Loucy (cell line): ENCODE measurements around the gene PNPLA1.

Experiments used
- H2AFZ ChIP-seq: fragments of 200-600 bp; sonication (generic); 2 replicates; pipeline ENCODE4 v1.6.0; 2016; ENCODE audit warnings: antibody characterized with exemption, mild to moderate bottlenecking, low read length, moderate library complexity
- H3F3A ChIP-seq: fragments of 200-600 bp; 2 replicates; pipeline ENCODE4 v1.6.0; 2016; ENCODE audit warnings: antibody characterized with exemption, low read depth, mild to moderate bottlenecking
- H3K27me3 ChIP-seq: fragments of 200-600 bp; sonication (generic); 2 replicates; pipeline ENCODE4 v1.6.1; 2014; ENCODE audit warnings: low read length, mild to moderate bottlenecking; ENCODE audit not compliant: insufficient read depth, poor library complexity, severe bottlenecking
- H3K36me3 ChIP-seq: fragments of 200-600 bp; sonication (generic); 2 replicates; pipeline ENCODE4 v1.6.1; 2016; ENCODE audit warnings: low read length; ENCODE audit not compliant: insufficient read depth
- H3K4me1 ChIP-seq: fragments of 200-600 bp; sonication (generic); 2 replicates; pipeline ENCODE4 v1.5.1; 2014; ENCODE audit warnings: low read length, mild to moderate bottlenecking; ENCODE audit not compliant: insufficient read depth, poor library complexity, severe bottlenecking
- H3K4me2 ChIP-seq: fragments of 200-600 bp; sonication (generic); 2 replicates; pipeline ENCODE4 v1.6.0; 2014; ENCODE audit warnings: antibody characterized with exemption, low read length, low read depth, mild to moderate bottlenecking; ENCODE audit not compliant: poor library complexity, severe bottlenecking
- H3K4me3 ChIP-seq: fragments of 200-600 bp; sonication (generic); 2 replicates; pipeline ENCODE4 v1.5.1; 2014; ENCODE audit warnings: low read length, mild to moderate bottlenecking, mixed read lengths; ENCODE audit not compliant: poor library complexity, severe bottlenecking
- H3K79me2 ChIP-seq: fragments of 200-600 bp; sonication (generic); 2 replicates; pipeline ENCODE4 v1.6.1; 2014; ENCODE audit warnings: low read length; ENCODE audit not compliant: insufficient read depth
- H3K9ac ChIP-seq: fragments of 200-600 bp; sonication (generic); 2 replicates; pipeline ENCODE4 v1.6.0; 2014; ENCODE audit warnings: mild to moderate bottlenecking, low read depth, low read length, moderate library complexity; ENCODE audit not compliant: poor library complexity, severe bottlenecking
- H3K9me2 ChIP-seq: fragments of 200-600 bp; sonication (generic); replicated peaks from 2 replicates; pipeline ENCODE4 v1.6.1; 2016; ENCODE audit warnings: low read depth, low read length, mixed read lengths
- H3K9me3 ChIP-seq: fragments of 200-600 bp; sonication (generic); 2 replicates; pipeline ENCODE4 v1.6.1; 2014; ENCODE audit warnings: mild to moderate bottlenecking, antibody characterized with exemption, low read length, low read depth; ENCODE audit not compliant: insufficient read depth
- H4K20me1 ChIP-seq: fragments of 200-600 bp; sonication (generic); 2 replicates; pipeline ENCODE4 v1.6.0; 2014; ENCODE audit warnings: antibody characterized with exemption, low read length, mild to moderate bottlenecking; ENCODE audit not compliant: insufficient read depth, poor library complexity, severe bottlenecking
- EZH2phosphoT487 ChIP-seq: fragments of 200-600 bp; IDR thresholded peaks from 2 replicates; pipeline ENCODE4 v1.6.1; 2018; ENCODE audit warnings: antibody characterized with exemption, mild to moderate bottlenecking, moderate library complexity, borderline replicate concordance
- TF ChIP-seq, protein P1 (sequence below): fragments of 200-600 bp; sonication (generic); conservative IDR thresholded peaks from 2 replicates; pipeline ENCODE4 v1.5.1; 2014; ENCODE audit warnings: mild to moderate bottlenecking, antibody characterized with exemption, low read length

Gene PNPLA1

DNA sequence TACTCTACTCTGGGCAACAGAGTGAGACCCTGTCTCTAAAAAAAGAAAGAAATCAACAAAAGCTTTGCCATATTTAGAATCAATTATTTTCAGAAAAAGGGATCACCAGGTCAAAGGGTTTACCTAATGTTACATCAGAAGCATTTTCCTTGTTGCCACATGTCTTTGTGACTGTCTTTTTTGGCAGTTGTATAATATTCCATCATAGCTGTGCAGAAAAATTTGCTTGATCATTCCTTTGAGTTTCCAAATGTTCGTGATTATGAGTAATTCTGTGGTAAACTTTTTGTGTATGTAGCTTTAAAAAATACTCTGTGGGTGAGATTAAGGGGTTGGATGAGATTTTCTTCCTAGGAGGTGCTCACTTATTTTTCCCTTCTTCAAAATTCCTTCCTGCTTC is 26.4 kb downstream of the PNPLA1 start:
- Histone ChIP-seq H3K27me3 (no peaks in the 10 kb centered on the region), H3K9ac (no peak overlapping the region), H4K20me1 (no peaks in the 10 kb centered on the region), H3K9me2 (no peaks in the 10 kb centered on the region), H3K9me3 (no peaks in the 10 kb centered on the region), H3K4me1 (no peaks in the 10 kb centered on the region), H3F3A (no peaks in the 10 kb centered on the region), H2AFZ (no peak overlapping the region), H3K36me3 (no peaks in the 10 kb centered on the region), H3K79me2 (no peaks in the 10 kb centered on the region), H3K4me2 (no peak overlapping the region), H3K4me3 (no peak overlapping the region)
- TF ChIP-seq, protein P1, sequence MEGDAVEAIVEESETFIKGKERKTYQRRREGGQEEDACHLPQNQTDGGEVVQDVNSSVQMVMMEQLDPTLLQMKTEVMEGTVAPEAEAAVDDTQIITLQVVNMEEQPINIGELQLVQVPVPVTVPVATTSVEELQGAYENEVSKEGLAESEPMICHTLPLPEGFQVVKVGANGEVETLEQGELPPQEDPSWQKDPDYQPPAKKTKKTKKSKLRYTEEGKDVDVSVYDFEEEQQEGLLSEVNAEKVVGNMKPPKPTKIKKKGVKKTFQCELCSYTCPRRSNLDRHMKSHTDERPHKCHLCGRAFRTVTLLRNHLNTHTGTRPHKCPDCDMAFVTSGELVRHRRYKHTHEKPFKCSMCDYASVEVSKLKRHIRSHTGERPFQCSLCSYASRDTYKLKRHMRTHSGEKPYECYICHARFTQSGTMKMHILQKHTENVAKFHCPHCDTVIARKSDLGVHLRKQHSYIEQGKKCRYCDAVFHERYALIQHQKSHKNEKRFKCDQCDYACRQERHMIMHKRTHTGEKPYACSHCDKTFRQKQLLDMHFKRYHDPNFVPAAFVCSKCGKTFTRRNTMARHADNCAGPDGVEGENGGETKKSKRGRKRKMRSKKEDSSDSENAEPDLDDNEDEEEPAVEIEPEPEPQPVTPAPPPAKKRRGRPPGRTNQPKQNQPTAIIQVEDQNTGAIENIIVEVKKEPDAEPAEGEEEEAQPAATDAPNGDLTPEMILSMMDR = no peak
- TF ChIP-seq EZH2phosphoT487 = no peak

DNA sequence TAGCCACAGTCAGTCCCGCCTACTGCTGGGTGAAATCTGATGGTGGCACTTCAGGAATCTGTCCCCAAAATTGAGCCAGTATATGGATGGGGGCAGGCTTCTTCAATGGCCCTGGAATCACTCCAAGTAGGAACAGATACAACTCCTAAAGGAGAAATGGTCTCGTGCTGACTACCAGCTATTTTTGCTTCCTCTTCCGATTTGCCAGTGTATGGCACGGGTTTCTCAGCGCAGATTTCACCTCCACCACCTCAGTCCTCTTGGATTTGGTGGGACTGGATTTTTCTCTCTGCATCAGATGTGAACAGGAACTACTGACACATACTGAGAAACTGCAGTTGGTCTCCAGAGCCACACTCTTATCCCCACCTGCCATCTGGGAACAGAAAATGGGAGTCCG is 27.2 kb downstream of the PNPLA1 start:
- Histone ChIP-seq H3K9me2 (no peaks in the 10 kb centered on the region), H2AFZ (no peak overlapping the region), H3K4me1 (no peaks in the 10 kb centered on the region)

DNA sequence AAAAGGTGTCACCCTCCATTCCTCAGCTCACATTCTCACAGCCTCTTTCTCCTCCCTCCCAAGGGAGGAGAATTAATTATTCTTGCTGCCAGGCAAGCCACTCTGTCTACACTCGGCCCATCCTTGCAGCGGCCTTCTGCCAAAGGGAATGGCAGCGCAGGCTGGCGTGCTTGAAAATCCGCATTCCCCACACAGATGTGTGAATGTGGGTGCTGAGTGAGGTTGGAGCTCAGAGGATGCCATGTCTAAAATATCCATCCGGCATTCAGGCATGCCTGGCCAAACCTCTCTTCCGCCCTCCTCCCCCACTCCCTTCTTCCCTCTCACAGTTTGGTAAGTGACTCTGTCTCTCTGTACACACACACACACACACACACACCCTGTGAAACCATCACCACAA is 27.7 kb downstream of the PNPLA1 start:
- Histone ChIP-seq H3K36me3 (no peaks in the 10 kb centered on the region), H3K4me2 (no peak overlapping the region), H3K9me2 (no peaks in the 10 kb centered on the region), H3F3A (no peaks in the 10 kb centered on the region), H3K4me1 (no peaks in the 10 kb centered on the region), H3K9me3 (no peaks in the 10 kb centered on the region), H3K4me3 (no peak overlapping the region), H2AFZ (no peak overlapping the region), H3K27me3 (no peaks in the 10 kb centered on the region), H3K79me2 (no peaks in the 10 kb centered on the region), H4K20me1 (no peaks in the 10 kb centered on the region), H3K9ac (no peak overlapping the region)
- TF ChIP-seq, protein P1 = no peak
- TF ChIP-seq EZH2phosphoT487 = no peak

More for the DNA sequence above, 27.2 kb downstream of the PNPLA1 start:
- Histone ChIP-seq H3F3A (no peaks in the 10 kb centered on the region), H3K4me2 (no peak overlapping the region), H4K20me1 (no peaks in the 10 kb centered on the region), H3K36me3 (no peaks in the 10 kb centered on the region), H3K9me3 (no peaks in the 10 kb centered on the region), H3K79me2 (no peaks in the 10 kb centered on the region), H3K9ac (no peak overlapping the region), H3K27me3 (no peaks in the 10 kb centered on the region), H3K4me3 (no peak overlapping the region)
- no peak for TF ChIP-seq EZH2phosphoT487
- TF ChIP-seq, protein P1 = no peak
